GM18867 (cell line): ENCODE results near the gene SLC6A7.

Experiments
- ATAC-seq: cut with Tn5 transposase; IDR thresholded peaks from one replicate; pipeline ENCODE4 v1.9.1; 2021; ENCODE audit warnings: mild to moderate bottlenecking, moderate library complexity; ENCODE audit not compliant: unreplicated experiment

The SLC6A7 gene

GRCh38 chr5:150255659-150256409, 66.0 kb downstream of the SLC6A7 start:
- no peak for ATAC-seq

GRCh38 chr5:150256410-150257064, 66.7 kb downstream of the SLC6A7 start:
- ATAC-seq, result no peak

DNA sequence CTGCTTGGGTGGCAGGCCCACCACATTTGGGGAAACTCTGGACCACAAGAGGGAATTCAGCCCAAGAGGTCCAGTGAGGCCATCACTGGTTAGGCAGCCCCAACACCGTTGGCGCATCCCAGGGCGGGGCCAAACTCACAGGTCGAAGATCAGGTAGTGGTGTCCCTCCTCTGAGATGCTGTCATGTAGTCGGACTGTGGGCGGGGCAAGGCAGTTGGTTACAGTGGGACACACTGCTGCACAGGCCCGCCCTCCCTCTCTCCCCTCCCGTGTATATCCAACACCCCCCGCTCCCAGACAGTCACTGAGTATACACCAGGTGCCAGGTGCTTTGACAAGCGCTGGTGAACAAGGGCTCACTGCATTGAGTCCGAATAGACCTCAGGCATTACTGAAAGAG, 67.6 kb downstream of the SLC6A7 start:
- ATAC-seq, result no peak

- ATAC-seq, result no peak
These were observed 68.3 kb downstream of the SLC6A7 start for GRCh38 chr5:150258130-150258529.
